Dorsolateral prefrontal cortex (tissue), 118 donors: ENCODE measurements around the gene PDZD8. TPM values are rescaled to one million over a fixed set of nuclear protein-coding genes. Genes with fewer than 3 reads are reported as not detected.

ENCODE experiments used
- total RNA-seq, 120 experiments: library from RNA; stranded (reverse); gene quantifications; one replicate each; pipeline versions ENCODE4 v1.2.3 to v1.2.4, GENCODE V29; 2022

The PDZD8 gene
- total RNA-seq, 120 experiments from 2014 or later, result 38.7 to 70.2 (median 47.8) TPM

Other genes starting within 250 kb of the PDZD8 start
- gene VAX1, start 237.2 kb downstream of the PDZD8 start, total RNA-seq, result 1 to 10 TPM in 119 of 120 experiments, under 1 TPM in 1; 0.93 to 7.4 (median 3.3) TPM
- under 1 TPM in 5 of 120 experiments, not detected in 115; 0.39 to 0.72 (median 0.49) TPM for gene KCNK18, start 178.0 kb downstream of the PDZD8 start, total RNA-seq
- gene SLC18A2, start 134.3 kb downstream of the PDZD8 start, total RNA-seq, result under 1 TPM in 26 of 120 experiments, not detected in 94; 0.10 to 0.51 (median 0.19) TPM
- 10 to 100 TPM in 118 of 120 experiments, 1 to 10 TPM in 2; 8.0 to 53.7 (median 21.6) TPM for gene EMX2, start 167.3 kb upstream of the PDZD8 start, total RNA-seq